Activated T-cell treated with anti-CD3 and anti-CD28 coated beads, Interleukin-2, amount 50 U/mL, for 72 hours (primary cell): Measurements from ENCODE around the gene ATXN7. TPM values are rescaled to one million over a fixed set of nuclear protein-coding genes. Genes with fewer than 3 reads are reported as not detected.

Experiments used
- ATAC-seq, 2 donors: fragments of 150-1000 bp; cut with Tn5 transposase; replicated peaks in 1 of 2; 2 replicates each; pipeline ENCODE4 v1.10.0; 2021; ENCODE audit warnings: moderate library complexity in 2 of 2, mild to moderate bottlenecking in 1 of 2
- DNase-seq, 2 donors: peaks; one replicate each; pipeline ENCODE4 v3.0.0; 2021 to 2022; ENCODE audit warnings: mixed read lengths in 1 of 2
- H3K27ac Mint-ChIP-seq: one replicate; pipeline ENCODE4 v1.8.0; 2022; ENCODE audit warnings: mild to moderate bottlenecking, moderate library complexity, mixed read lengths
- H3K27me3 Mint-ChIP-seq: one replicate; pipeline ENCODE4 v1.8.0; 2022; ENCODE audit warnings: low read depth, mixed read lengths
- H3K36me3 Mint-ChIP-seq, 2 donors: one replicate each; pipeline ENCODE4 v1.8.0; 2022; ENCODE audit warnings: mixed read lengths in 2 of 2, mild to moderate bottlenecking in 1 of 2; ENCODE audit not compliant: insufficient read depth in 2 of 2
- H3K4me1 Mint-ChIP-seq: one replicate; pipeline ENCODE4 v1.8.0; 2022; ENCODE audit warnings: low read depth, mixed read lengths
- H3K4me3 Mint-ChIP-seq, 2 donors: one replicate each; pipeline ENCODE4 v1.8.0; 2022; ENCODE audit warnings: mild to moderate bottlenecking in 2 of 2, mixed read lengths in 2 of 2, moderate library complexity in 2 of 2
- H3K9me3 Mint-ChIP-seq, 2 donors: one replicate each; pipeline ENCODE4 v1.8.0; 2022; ENCODE audit warnings: mixed read lengths in 2 of 2
- total RNA-seq, 2 donors: library from RNA; stranded (reverse); gene quantifications; one replicate each; pipeline ENCODE4 v1.2.3, GENCODE V29; 2022

Gene ATXN7
- total RNA-seq, 2 donors from 2014 or later, result 49.9 to 51.3 TPM

- Mint-ChIP-seq H3K4me3 (no peak overlapping the region), H3K9me3 (no peaks in the 10 kb centered on the region), H3K27ac (peak overlapping the region; percentile 50), H3K27me3 (no peaks in the 10 kb centered on the region), H3K4me1 (peaks cover 31% of the 10 kb centered on the region), H3K36me3 (peaks cover 3 to 8% of the 10 kb centered on the region in 2 donors)
- ATAC-seq (no peak), DNase-seq (no peak)
Observed at GRCh38 chr3:63955036-63955650, 91.5 kb downstream of the ATXN7 start.

- Mint-ChIP-seq H3K27ac (no peak overlapping the region), H3K36me3 (peaks cover 3 to 8% of the 10 kb centered on the region in 2 donors), H3K9me3 (no peaks in the 10 kb centered on the region), H3K4me3 (no peak overlapping the region), H3K4me1 (peaks cover 36% of the 10 kb centered on the region), H3K27me3 (no peaks in the 10 kb centered on the region)
- no peak for DNase-seq
- no peak for ATAC-seq
Observed at GRCh38 chr3:63955830-63956545, 92.3 kb downstream of the ATXN7 start.

GRCh38 chr3:63959146-63959545 is 95.5 kb downstream of the ATXN7 start:
- no peak overlapping the region for H3K4me3 Mint-ChIP-seq
- H3K9me3 Mint-ChIP-seq, result no peaks in the 10 kb centered on the region
- ATAC-seq (no peak), DNase-seq (no peak)
- H3K4me1 Mint-ChIP-seq, result peaks cover 39% of the 10 kb centered on the region
- H3K36me3 Mint-ChIP-seq, result peaks cover 0 to 4% of the 10 kb centered on the region in 2 donors
- no peaks in the 10 kb centered on the region for H3K27me3 Mint-ChIP-seq
- no peak overlapping the region for H3K27ac Mint-ChIP-seq

GRCh38 chr3:63960048-63960711 is 96.5 kb downstream of the ATXN7 start:
- H3K4me1 Mint-ChIP-seq, result peaks cover 45% of the 10 kb centered on the region
- H3K27me3 Mint-ChIP-seq, result no peaks in the 10 kb centered on the region

GRCh38 chr3:63961891-63962290 is 98.2 kb downstream of the ATXN7 start:
- H3K36me3 Mint-ChIP-seq, result no peaks in the 10 kb centered on the region
- H3K4me3 Mint-ChIP-seq, result no peak overlapping the region
- no peak for DNase-seq
- peak; percentile 68 to 72 for ATAC-seq
- peaks cover 57% of the 10 kb centered on the region for H3K4me1 Mint-ChIP-seq
- H3K27ac Mint-ChIP-seq, result no peak overlapping the region
- H3K27me3 Mint-ChIP-seq, result no peaks in the 10 kb centered on the region
- H3K9me3 Mint-ChIP-seq, result no peaks in the 10 kb centered on the region

More at GRCh38 chr3:63960048-63960711, 96.5 kb downstream of the ATXN7 start:
- no peak for ATAC-seq
- no peaks in the 10 kb centered on the region for H3K9me3 Mint-ChIP-seq
- no peak for DNase-seq
- H3K4me3 Mint-ChIP-seq, result peak overlapping the region; percentile 8 to 24
- H3K36me3 Mint-ChIP-seq, result peaks cover 0 to 1% of the 10 kb centered on the region in 2 donors
- H3K27ac Mint-ChIP-seq, result peak overlapping the region; percentile 20

GRCh38 chr3:63963496-63963895 is 99.8 kb downstream of the ATXN7 start:
- Mint-ChIP-seq H3K4me3 (no peak overlapping the region), H3K4me1 (peaks cover 68% of the 10 kb centered on the region)
- DNase-seq, result no peak

GRCh38 chr3:63964681-63965485 is 101.2 kb downstream of the ATXN7 start:
- H3K4me3 Mint-ChIP-seq, result peak overlapping the region in 1 of 2 donors; percentile 43
- peaks cover 0 to 9% of the 10 kb centered on the region in 2 donors for H3K36me3 Mint-ChIP-seq
- H3K27ac Mint-ChIP-seq, result peak overlapping the region; percentile 78
- peak in 1 of 2 donors; percentile 16 for ATAC-seq
- H3K27me3 Mint-ChIP-seq, result no peaks in the 10 kb centered on the region
- no peak for DNase-seq
- peaks cover 73% of the 10 kb centered on the region for H3K4me1 Mint-ChIP-seq
- no peaks in the 10 kb centered on the region for H3K9me3 Mint-ChIP-seq

More at GRCh38 chr3:63963496-63963895, 99.8 kb downstream of the ATXN7 start:
- ATAC-seq, result no peak
- peaks cover 0 to 4% of the 10 kb centered on the region in 2 donors for H3K36me3 Mint-ChIP-seq
- H3K9me3 Mint-ChIP-seq, result no peaks in the 10 kb centered on the region
- H3K27me3 Mint-ChIP-seq, result no peaks in the 10 kb centered on the region
- peak overlapping the region; percentile 34 for H3K27ac Mint-ChIP-seq

GRCh38 chr3:63966007-63966406 is 102.3 kb downstream of the ATXN7 start:
- ATAC-seq (no peak), DNase-seq (no peak)
- H3K9me3 Mint-ChIP-seq, result no peaks in the 10 kb centered on the region
- H3K4me3 Mint-ChIP-seq, result no peak overlapping the region
- H3K27ac Mint-ChIP-seq, result no peak overlapping the region
- peaks cover 0 to 9% of the 10 kb centered on the region in 2 donors for H3K36me3 Mint-ChIP-seq
- peaks cover 75% of the 10 kb centered on the region for H3K4me1 Mint-ChIP-seq
- no peaks in the 10 kb centered on the region for H3K27me3 Mint-ChIP-seq

- H3K4me1 Mint-ChIP-seq, result peaks cover 83% of the 10 kb centered on the region
- no peaks in the 10 kb centered on the region for H3K9me3 Mint-ChIP-seq
- ATAC-seq (no peak), DNase-seq (no peak)
- peaks cover 0 to 9% of the 10 kb centered on the region in 2 donors for H3K36me3 Mint-ChIP-seq
- peak overlapping the region; percentile 29 to 51 for H3K4me3 Mint-ChIP-seq
- H3K27me3 Mint-ChIP-seq, result no peaks in the 10 kb centered on the region
- H3K27ac Mint-ChIP-seq, result peak overlapping the region; percentile 59
Observed at GRCh38 chr3:63966871-63967270, 103.2 kb downstream of the ATXN7 start.

GRCh38 chr3:63967675-63968611 is 104.3 kb downstream of the ATXN7 start:
- Mint-ChIP-seq H3K27me3 (no peaks in the 10 kb centered on the region), H3K36me3 (peaks cover 0 to 9% of the 10 kb centered on the region in 2 donors), H3K4me1 (peaks cover 94% of the 10 kb centered on the region), H3K9me3 (no peaks in the 10 kb centered on the region), H3K27ac (peak overlapping the region; percentile 96), H3K4me3 (peak overlapping the region; percentile 93 to 98)
- ATAC-seq, result peak; percentile 53 to 70
- DNase-seq, result peak; percentile 23 to 33

- H3K4me3 Mint-ChIP-seq, result peak overlapping the region; percentile 93 to 98
- peaks cover 95% of the 10 kb centered on the region for H3K4me1 Mint-ChIP-seq
- DNase-seq, result no peak
- H3K36me3 Mint-ChIP-seq, result peaks cover 2 to 15% of the 10 kb centered on the region in 2 donors
- ATAC-seq, result peak; percentile 26 to 40
- H3K27ac Mint-ChIP-seq, result peak overlapping the region; percentile 96
- H3K9me3 Mint-ChIP-seq, result no peaks in the 10 kb centered on the region
- no peaks in the 10 kb centered on the region for H3K27me3 Mint-ChIP-seq
Observed at GRCh38 chr3:63968612-63969350, 105.1 kb downstream of the ATXN7 start.
